IPS-NIHi7 (cell line): ENCODE results near the gene HLA-DMA.

Source experiments
- DNase-seq: peaks from one replicate; pipeline ENCODE4 v3.0.0; 2012; ENCODE audit warnings: mixed read lengths; ENCODE audit errors: extremely low spot score

HLA-DMA gene

GRCh38 chr6:32974541-32975308 lies 21.8 kb upstream of the HLA-DMA start:
- DNase-seq, result no peak

- peak; percentile 23 for DNase-seq
These were observed 21.1 kb upstream of the HLA-DMA start for GRCh38 chr6:32974016-32974333.

GRCh38 chr6:32973144-32974015 lies 20.5 kb upstream of the HLA-DMA start:
- DNase-seq, result no peak

- peak; percentile 49 for DNase-seq
These were observed 19.7 kb upstream of the HLA-DMA start for GRCh38 chr6:32972353-32973143.

- peak; percentile 87 for DNase-seq
These were observed 18.9 kb upstream of the HLA-DMA start for GRCh38 chr6:32971581-32972352.

GRCh38 chr6:32971242-32971580 lies 18.3 kb upstream of the HLA-DMA start:
- no peak for DNase-seq

- DNase-seq, result peak; percentile 49
These were observed 17.7 kb upstream of the HLA-DMA start for GRCh38 chr6:32970413-32971241.

GRCh38 chr6:32969685-32970412 lies 17.0 kb upstream of the HLA-DMA start:
- no peak for DNase-seq

- DNase-seq, result peak; percentile 76
These were observed 16.2 kb upstream of the HLA-DMA start for GRCh38 chr6:32968867-32969684.

- peak; percentile 85 for DNase-seq
These were observed 15.4 kb upstream of the HLA-DMA start, which contains the start of gene BRD2 for GRCh38 chr6:32968093-32968866. BRD2 (plus strand) TSS chr6:32968594; CDS start chr6:32972899, 4,305 bp downstream.

- peak; percentile 48 for DNase-seq
These were observed 14.5 kb upstream of the HLA-DMA start for GRCh38 chr6:32967151-32968091.

GRCh38 chr6:32964776-32965175 lies 11.9 kb upstream of the HLA-DMA start:
- DNase-seq, result no peak

- no peak for DNase-seq
These were observed 11.0 kb upstream of the HLA-DMA start for GRCh38 chr6:32963866-32964265.

GRCh38 chr6:32962213-32962826 lies 9.4 kb upstream of the HLA-DMA start:
- no peak for DNase-seq

- DNase-seq, result no peak
These were observed 7.7 kb upstream of the HLA-DMA start for GRCh38 chr6:32960563-32960962.

- DNase-seq, result no peak
These were observed 3.3 kb upstream of the HLA-DMA start for GRCh38 chr6:32956176-32956575.
